ENCODE results near the gene GRK3.
"Not testable (repeated sequence)": the region's sequence is repeated elsewhere in the genome, so short reads cannot be mapped to it uniquely, and the experiment has no call there.

DNA sequence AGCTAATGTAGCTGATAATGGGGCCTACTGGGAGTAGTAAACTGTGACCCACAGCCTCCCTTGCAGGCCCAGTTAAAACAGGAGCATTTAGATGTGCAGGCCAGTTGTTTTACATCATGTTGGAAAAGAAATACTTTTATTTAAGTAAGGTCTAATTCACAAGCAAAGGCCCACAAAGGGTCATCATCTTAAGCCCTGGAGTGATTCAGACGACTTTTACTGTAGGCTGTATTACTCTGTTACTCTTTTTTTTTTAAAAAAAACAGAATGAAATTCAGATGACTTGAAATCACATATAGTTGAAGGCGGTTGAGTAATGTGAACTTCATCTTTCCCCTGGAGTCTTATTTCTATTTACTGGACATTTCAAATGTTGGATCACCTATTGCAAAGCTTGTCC lies 3.6 kb downstream of the GRK3 start:
- TF ChIP-seq EZH2 (IDR thresholded peaks at IDR 0.05; ENCODE audit: borderline replicate concordance, low read depth, low read length, severe bottlenecking); CTCF (IDR thresholded peaks at IDR 0.05; ENCODE audit: extremely low read depth in 1 of 2, insufficient read depth in 1 of 2, low read depth in 1 of 2, low read length in 2 of 2); POLR2A (IDR thresholded peaks at IDR 0.05; ENCODE audit: low read depth, low read length); POLR2AphosphoS5 (IDR thresholded peaks at IDR 0.05; ENCODE audit: insufficient read depth, low read depth, low read length); GATA2 (IDR thresholded peaks at IDR 0.05; ENCODE audit: insufficient read depth, insufficient read length, low read depth, low read length): not testable (repeated sequence)
